Measurements from ENCODE around the gene SMARCAL1. TPM values are rescaled to one million over a fixed set of nuclear protein-coding genes. Genes with fewer than 3 reads are reported as not detected.
A peak's percentile ranks its signal among the peaks of the same experiment; 100 is the strongest.

Gene SMARCAL1
- total RNA-seq, result 10 to 100 TPM; 16.4 to 20.0 (median 17.8) TPM
- long read RNA-seq, donor 1, transcript SMARCAL1-201 (18 exons, 3,271 nt), result major isoform, 8 of 26 reads
- long read RNA-seq, donor 1, transcript SMARCAL1-202 (18 exons, 3,056 nt), result minor isoform, 6 of 26 reads
- long read RNA-seq, donor 1, partial matches to known transcripts, result 5 of 26 reads
- long read RNA-seq, donor 1, other reads (novel, unspliced or antisense), result 7 of 26 reads
- long read RNA-seq, donor 2, partial matches to known transcripts, result 1 of 10 reads
- long read RNA-seq, donor 2, other reads (novel, unspliced or antisense), result 2 of 10 reads

GRCh38 chr2:216412022-216412999 is at the start of gene SMARCAL1:
TSS of gene SMARCAL1 (plus strand) at chr2:216412484. CDS start at chr2:216414705, 2,221 bp downstream.
- intact Hi-C loops (cut with DNase I, micrococcal nuclease), result no loop called here
- Histone ChIP-seq H3K4me1 (ENCODE audit: low read depth) (no peaks in the 10 kb centered on the region), H3K9me3 (no peaks in the 10 kb centered on the region), H3K4me3 (peak within 1 kb of the TSS; percentile 58), H3K36me3 (ENCODE audit: low read depth) (peaks cover 5% of the 10 kb centered on the region)
- DNase-seq (peak; percentile 99 to 100 (median 100)), ATAC-seq (peak; percentile 98)
- peak; percentile 12 for TF ChIP-seq CTCF (IDR thresholded peaks at IDR 0.05)

- no peak for TF ChIP-seq CTCF (IDR thresholded peaks at IDR 0.05)
- Histone ChIP-seq H3K9me3 (no peaks in the 10 kb centered on the region), H3K36me3 (ENCODE audit: low read depth) (no peaks in the 10 kb centered on the region), H3K4me1 (ENCODE audit: low read depth) (no peaks in the 10 kb centered on the region), H3K4me3 (no peak overlapping the region)
- intact Hi-C loops (cut with DNase I, micrococcal nuclease), result no loop called here
- DNase-seq (no peak), ATAC-seq (no peak)
Observed at GRCh38 chr2:216362730-216363129, 49.6 kb upstream of the SMARCAL1 start.

- intact Hi-C loops (cut with DNase I, micrococcal nuclease), result no loop called here
- H3K4me3 ChIP-seq, result no peak overlapping the region
- no peaks in the 10 kb centered on the region for H3K4me1 ChIP-seq (ENCODE audit: low read depth)
- TF ChIP-seq CTCF (IDR thresholded peaks at IDR 0.05), result no peak
- no peaks in the 10 kb centered on the region for H3K36me3 ChIP-seq (ENCODE audit: low read depth)
- ATAC-seq (no peak), DNase-seq (no peak)
- H3K9me3 ChIP-seq, result no peaks in the 10 kb centered on the region
Observed at GRCh38 chr2:216363221-216363620, 49.1 kb upstream of the SMARCAL1 start.

GRCh38 chr2:216365518-216365917 is 46.8 kb upstream of the SMARCAL1 start:
- no peak for TF ChIP-seq CTCF (IDR thresholded peaks at IDR 0.05)
- intact Hi-C loops (cut with DNase I, micrococcal nuclease), result no loop called here
- ATAC-seq, result no peak
- no peak for DNase-seq
- Histone ChIP-seq H3K9me3 (no peaks in the 10 kb centered on the region), H3K4me3 (no peak overlapping the region), H3K36me3 (ENCODE audit: low read depth) (no peaks in the 10 kb centered on the region), H3K4me1 (ENCODE audit: low read depth) (no peaks in the 10 kb centered on the region)

GRCh38 chr2:216366777-216367471 is 45.4 kb upstream of the SMARCAL1 start:
- Histone ChIP-seq H3K4me1 (ENCODE audit: low read depth) (no peaks in the 10 kb centered on the region), H3K36me3 (ENCODE audit: low read depth) (no peaks in the 10 kb centered on the region), H3K4me3 (no peak overlapping the region), H3K9me3 (no peaks in the 10 kb centered on the region)
- no peak for ATAC-seq
- intact Hi-C loops (cut with DNase I, micrococcal nuclease), result no loop called here
- no peak for DNase-seq
- no peak for TF ChIP-seq CTCF (IDR thresholded peaks at IDR 0.05)
